Measurements from ENCODE around the gene MCTP1. TPM values are rescaled to one million over a fixed set of nuclear protein-coding genes. Genes with fewer than 3 reads are reported as not detected.
A peak's percentile ranks its signal among the peaks of the same experiment; 100 is the strongest.

Gene MCTP1
- total and polyA plus RNA-seq, 9 of the 15 experiments (the other 6 are each of a cell fraction or from before 2014, with no cell fraction given), result 0.04 to 0.93 (median 0.06) TPM; not detected in 4

DNA sequence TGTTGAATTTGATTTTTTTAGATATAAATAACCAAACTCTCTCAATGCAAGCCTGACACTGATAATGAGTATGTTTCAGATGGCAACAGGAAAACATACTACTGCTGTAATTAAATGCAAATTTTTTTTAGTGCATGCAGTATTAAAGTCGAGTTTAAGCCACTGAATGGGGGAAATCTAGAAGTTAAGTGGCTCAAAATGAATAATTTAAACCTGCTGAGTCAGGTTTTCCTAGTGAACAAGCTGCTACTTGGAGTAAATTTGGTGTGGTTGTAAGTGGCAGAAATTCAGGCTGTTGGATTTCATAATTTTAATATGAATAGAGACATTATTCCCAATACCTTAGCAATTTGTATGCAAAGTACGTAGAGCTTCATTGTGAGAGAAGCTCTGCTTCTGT lies 544.6 kb downstream of the MCTP1 start:
- Histone ChIP-seq H3K9me1 (ENCODE audit: control insufficient read depth, insufficient read depth, low read length) (no peaks in the 10 kb centered on the region), H3K4me3 (no peak overlapping the region), H3K36me3 (ENCODE audit: control insufficient read depth, insufficient read depth, low read length) (no peaks in the 10 kb centered on the region), H3K27ac (ENCODE audit: extremely low read depth, low read depth, low read length) (no peak overlapping the region), H3K27me3 (ENCODE audit: control insufficient read depth in 2 of 2, insufficient read depth in 2 of 2, low read length in 2 of 2) (no peaks in the 10 kb centered on the region), H4K20me1 (replicated peaks; ENCODE audit: control insufficient read depth, insufficient read depth, low read length) (no peaks in the 10 kb centered on the region), H3K9ac (ENCODE audit: insufficient read depth in 1 of 2, low read depth in 2 of 2, low read length in 2 of 2) (no peak overlapping the region), H3K4me1 (replicated peaks in 1 of 2; ENCODE audit: control insufficient read depth in 2 of 2, insufficient read depth in 2 of 2, low read length in 2 of 2) (peaks cover 0 to 3% of the 10 kb centered on the region in 2 experiments; a peak in 1 of 5 replicates), H3K79me2 (ENCODE audit: control insufficient read depth, insufficient read depth, low read length) (no peaks in the 10 kb centered on the region), H3K4me2 (ENCODE audit: insufficient read depth, low read length) (no peak overlapping the region), H3K9me3 (replicated peaks; ENCODE audit: control insufficient read depth, insufficient read depth, low read depth, low read length) (no peaks in the 10 kb centered on the region), H2AFZ (ENCODE audit: low read depth, low read length) (no peak overlapping the region)
- WGBS (ENCODE audit: insufficient coverage, low coverage, missing lambda C conversion rate), result 0% methylated on average over 2 of the region's 2 CpGs
- CTCF ChIA-PET (ENCODE audit: low intra/inter-chr PET ratio), result no interaction called here
- DNase-seq (ENCODE audit: extremely low read depth in 1 of 4, low spot score in 3 of 4), result no peak
- in situ Hi-C loops (cut with MboI), result loop anchor here (25.0 kb wide), 1 partner anchor 1153 kb away; the partner anchor contains the start of genes NR2F1 and NR2F1-AS1
- POLR2A ChIA-PET, result no interaction called here
- intact Hi-C loops (cut with micrococcal nuclease), result no loop called here
- no peak for TF ChIP-seq TCF7 (IDR thresholded peaks at IDR 0.05; ENCODE audit: borderline replicate concordance)
- no peak for TF ChIP-seq CREBBP (IDR thresholded peaks at IDR 0.05; ENCODE audit: low read depth, low read length)
- no peak for TF ChIP-seq HNRNPL (IDR thresholded peaks at IDR 0.05; ENCODE audit: low read depth, low read length)
- no peak for TF ChIP-seq NR2C1 (IDR thresholded peaks at IDR 0.05)
- TF ChIP-seq NR2C1 (tag; IDR thresholded peaks at IDR 0.05), result no peak
- TF ChIP-seq MAFK (IDR thresholded peaks at IDR 0.05; ENCODE audit: low read length), result peak; percentile 80
- TF ChIP-seq MAFG (tag; conservative IDR thresholded peaks at IDR 0.05), result peak; percentile 73
- peak; percentile 82 for TF ChIP-seq ZNF316 (IDR thresholded peaks at IDR 0.05)
- TF ChIP-seq, protein P1, sequence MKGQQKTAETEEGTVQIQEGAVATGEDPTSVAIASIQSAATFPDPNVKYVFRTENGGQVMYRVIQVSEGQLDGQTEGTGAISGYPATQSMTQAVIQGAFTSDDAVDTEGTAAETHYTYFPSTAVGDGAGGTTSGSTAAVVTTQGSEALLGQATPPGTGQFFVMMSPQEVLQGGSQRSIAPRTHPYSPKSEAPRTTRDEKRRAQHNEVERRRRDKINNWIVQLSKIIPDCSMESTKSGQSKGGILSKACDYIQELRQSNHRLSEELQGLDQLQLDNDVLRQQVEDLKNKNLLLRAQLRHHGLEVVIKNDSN (CRISPR knock-in tag; IDR thresholded peaks at IDR 0.05), result no peak
- peak; percentile 68; the same call in 1 of the 2 replicates for TF ChIP-seq C11orf30 (IDR thresholded peaks at IDR 0.05; ENCODE audit: low read depth)
- no peak for TF ChIP-seq ETS2 (tag; IDR thresholded peaks at IDR 0.05; ENCODE audit: borderline replicate concordance, poor library complexity, severe bottlenecking)
- TF ChIP-seq DNMT1 (IDR thresholded peaks at IDR 0.05), result no peak
- no peak for TF ChIP-seq RNF2 (IDR thresholded peaks at IDR 0.05)
- peak; percentile 69 for TF ChIP-seq MAFF (IDR thresholded peaks at IDR 0.05; ENCODE audit: low read length)
- no peak for TF ChIP-seq ZNF184 (CRISPR knock-in tag; IDR thresholded peaks at IDR 0.05)
- TF ChIP-seq DPF2 (IDR thresholded peaks at IDR 0.05), result no peak
- no peak for TF ChIP-seq ZNF24 (IDR thresholded peaks at IDR 0.05)
- TF ChIP-seq PHTF2 (CRISPR knock-in tag; IDR thresholded peaks at IDR 0.05), result no peak
- no peak for ATAC-seq
- no TSS peak for BruUV-seq (replicated peaks)
- FAIRE-seq, result no peak
